GM20431 (cell line): Measurements from ENCODE around the gene ZNF506.
"Not testable (repeated sequence)": the region's sequence is repeated elsewhere in the genome, so short reads cannot be mapped to it uniquely, and the experiment has no call there.

Experiments used
- in situ Hi-C: fragments of 300-500 bp; cut with MseI, MboI; formaldehyde crosslinking; loops from one replicate; pipeline ENCODE4 v1.15.0; 2020; ENCODE audit warnings: low sequenced_read_pairs; ENCODE audit not compliant: unreplicated experiment

The ZNF506 gene

GRCh38 chr19:19821366-19821951, at the start of gene ZNF506:
Gene ZNF506 (minus strand): TSS chr19:19821750. CDS start chr19:19821603, 147 bp downstream.
- in situ Hi-C loops = no loop called here

GRCh38 chr19:19870086-19870485, 48.5 kb upstream of the ZNF506 start:
- in situ Hi-C loops = not testable (repeated sequence)

GRCh38 chr19:19866611-19867248, 45.2 kb upstream of the ZNF506 start:
- in situ Hi-C loops = no loop called here

GRCh38 chr19:19865750-19866610, 44.4 kb upstream of the ZNF506 start, which contains the start of gene ZNF253:
Gene ZNF253 (plus strand): TSS chr19:19865882. CDS start chr19:19865997, 115 bp downstream.
- in situ Hi-C loops = no loop called here

GRCh38 chr19:19860756-19861390, 39.3 kb upstream of the ZNF506 start:
- in situ Hi-C loops = no loop called here

GRCh38 chr19:19858751-19859150, 37.2 kb upstream of the ZNF506 start:
- in situ Hi-C loops = no loop called here

GRCh38 chr19:19851740-19852139, 30.2 kb upstream of the ZNF506 start:
- in situ Hi-C loops = not testable (repeated sequence)

- in situ Hi-C loops = no loop called here
Observed at GRCh38 chr19:19849056-19849455, 27.5 kb upstream of the ZNF506 start.

GRCh38 chr19:19847781-19848180, 26.2 kb upstream of the ZNF506 start:
- in situ Hi-C loops = no loop called here

GRCh38 chr19:19835560-19836038, 14.0 kb upstream of the ZNF506 start:
- in situ Hi-C loops = no loop called here

GRCh38 chr19:19826875-19827274, 5.3 kb upstream of the ZNF506 start:
- in situ Hi-C loops = no loop called here

GRCh38 chr19:19823916-19824315, 2.4 kb upstream of the ZNF506 start:
- in situ Hi-C loops = no loop called here

GRCh38 chr19:19821976-19822375, 426 bp upstream of the ZNF506 start:
- in situ Hi-C loops = not testable (repeated sequence)

- in situ Hi-C loops = no loop called here
Observed at GRCh38 chr19:19820774-19821320, 703 bp downstream of the ZNF506 start.

GRCh38 chr19:19817357-19817756, 4.2 kb downstream of the ZNF506 start:
- in situ Hi-C loops = no loop called here

GRCh38 chr19:19816679-19817078, 4.9 kb downstream of the ZNF506 start:
- in situ Hi-C loops = no loop called here

- in situ Hi-C loops = not testable (repeated sequence)
Observed at GRCh38 chr19:19811999-19812398, 9.6 kb downstream of the ZNF506 start.

GRCh38 chr19:19805480-19805879, 16.1 kb downstream of the ZNF506 start:
- in situ Hi-C loops = no loop called here

- in situ Hi-C loops = no loop called here
Observed at GRCh38 chr19:19788015-19788414, 33.5 kb downstream of the ZNF506 start.

- in situ Hi-C loops = not testable (repeated sequence)
Observed at GRCh38 chr19:19785476-19785875, 36.1 kb downstream of the ZNF506 start.
